Activated T-cell treated with anti-CD3 and anti-CD28 coated beads for 1 hour (primary cell): ENCODE measurements around the gene SPNS2.
"Not testable (repeated sequence)": the region's sequence is repeated elsewhere in the genome, so short reads cannot be mapped to it uniquely, and the experiment has no call there.

ENCODE experiments used
- DNase-seq: peaks from one replicate; pipeline ENCODE4 v3.0.0-alpha.2; 2020; ENCODE audit warnings: low read depth

SPNS2 gene

GRCh38 chr17:4566785-4567184 is 68.1 kb downstream of the SPNS2 start:
- DNase-seq: no peak

GRCh38 chr17:4569591-4569990 is 70.9 kb downstream of the SPNS2 start:
- DNase-seq: no peak

GRCh38 chr17:4572131-4572530 is 73.5 kb downstream of the SPNS2 start:
- DNase-seq: no peak

GRCh38 chr17:4573115-4573514 is 74.4 kb downstream of the SPNS2 start:
- no peak for DNase-seq

GRCh38 chr17:4573669-4574068 is 75.0 kb downstream of the SPNS2 start:
- no peak for DNase-seq

- DNase-seq: no peak
Observed at GRCh38 chr17:4574448-4575045, 75.9 kb downstream of the SPNS2 start.

- no peak for DNase-seq
Observed at GRCh38 chr17:4576161-4576558, 77.5 kb downstream of the SPNS2 start.

GRCh38 chr17:4576729-4577322 is 78.1 kb downstream of the SPNS2 start:
- DNase-seq: no peak

- no peak for DNase-seq
Observed at GRCh38 chr17:4577386-4577993, 78.8 kb downstream of the SPNS2 start.

GRCh38 chr17:4578349-4578748 is 79.7 kb downstream of the SPNS2 start:
- not testable (repeated sequence) for DNase-seq

GRCh38 chr17:4579678-4580077 is 81.0 kb downstream of the SPNS2 start:
- DNase-seq: no peak

- DNase-seq: no peak
Observed at GRCh38 chr17:4580291-4580690, 81.6 kb downstream of the SPNS2 start.

GRCh38 chr17:4582101-4582501 is 83.4 kb downstream of the SPNS2 start:
- DNase-seq: no peak

GRCh38 chr17:4582691-4583090 is 84.0 kb downstream of the SPNS2 start:
- DNase-seq: no peak

GRCh38 chr17:4583206-4583605 is 84.5 kb downstream of the SPNS2 start:
- DNase-seq: no peak

GRCh38 chr17:4583782-4584100 is 85.1 kb downstream of the SPNS2 start:
- no peak for DNase-seq

GRCh38 chr17:4584101-4584916 is 85.6 kb downstream of the SPNS2 start, which contains the start of gene SMTNL2:
SMTNL2 (plus strand) TSS chr17:4584529; CDS start chr17:4584606, 77 bp downstream.
- no peak for DNase-seq

GRCh38 chr17:4584917-4585637 is 86.4 kb downstream of the SPNS2 start:
- DNase-seq: no peak

GRCh38 chr17:4585638-4585994 is 86.9 kb downstream of the SPNS2 start:
- DNase-seq: no peak

GRCh38 chr17:4586043-4586442 is 87.4 kb downstream of the SPNS2 start:
- DNase-seq: no peak

- no peak for DNase-seq
Observed at GRCh38 chr17:4587195-4587594, 88.5 kb downstream of the SPNS2 start.

- DNase-seq: no peak
Observed at GRCh38 chr17:4587803-4588202, 89.1 kb downstream of the SPNS2 start.
